ENCODE results near the gene DHX9.

DHX9 gene

GRCh38 chr1:182839209-182840066 lies at the start of gene DHX9:
Gene DHX9, plus strand, starts transcription at chr1:182839347. Its CDS starts 3,220 bp downstream, at chr1:182842567.
- peak; percentile 96 to 97 for DNase-seq (ENCODE audit: low read depth in 2 of 2)

GRCh38 chr1:182791281-182792179 lies 47.6 kb upstream of the DHX9 start:
- no peak for DNase-seq (ENCODE audit: low read depth in 2 of 2)

- no peak for DNase-seq (ENCODE audit: low read depth in 2 of 2)
Measured at GRCh38 chr1:182794091-182794490, 45.1 kb upstream of the DHX9 start.

- DNase-seq (ENCODE audit: low read depth in 2 of 2) = no peak
Measured at GRCh38 chr1:182794676-182795201, 44.4 kb upstream of the DHX9 start.

GRCh38 chr1:182795563-182796228 lies 43.5 kb upstream of the DHX9 start:
- no peak for DNase-seq (ENCODE audit: low read depth in 2 of 2)

GRCh38 chr1:182802006-182802803 lies 36.9 kb upstream of the DHX9 start:
- DNase-seq (ENCODE audit: low read depth in 2 of 2) = no peak

- no peak for DNase-seq (ENCODE audit: low read depth in 2 of 2)
Measured at GRCh38 chr1:182803846-182804245, 35.3 kb upstream of the DHX9 start.

- no peak for DNase-seq (ENCODE audit: low read depth in 2 of 2)
Measured at GRCh38 chr1:182806015-182806678, 33.0 kb upstream of the DHX9 start.

GRCh38 chr1:182807907-182808306 lies 31.2 kb upstream of the DHX9 start:
- DNase-seq (ENCODE audit: low read depth in 2 of 2) = no peak

GRCh38 chr1:182809414-182809957 lies 29.7 kb upstream of the DHX9 start:
- no peak for DNase-seq (ENCODE audit: low read depth in 2 of 2)

GRCh38 chr1:182811975-182812722 lies 27.0 kb upstream of the DHX9 start:
- no peak for DNase-seq (ENCODE audit: low read depth in 2 of 2)

- DNase-seq (ENCODE audit: low read depth in 2 of 2) = no peak
Measured at GRCh38 chr1:182816863-182817262, 22.3 kb upstream of the DHX9 start.

GRCh38 chr1:182817802-182818201 lies 21.3 kb upstream of the DHX9 start:
- DNase-seq (ENCODE audit: low read depth in 2 of 2) = no peak

- DNase-seq (ENCODE audit: low read depth in 2 of 2) = no peak
Measured at GRCh38 chr1:182823220-182823619, 15.9 kb upstream of the DHX9 start.

- no peak for DNase-seq (ENCODE audit: low read depth in 2 of 2)
Measured at GRCh38 chr1:182826892-182827291, 12.3 kb upstream of the DHX9 start.

GRCh38 chr1:182829285-182829932 lies 9.7 kb upstream of the DHX9 start:
- DNase-seq (ENCODE audit: low read depth in 2 of 2) = no peak

GRCh38 chr1:182833271-182833670 lies 5.9 kb upstream of the DHX9 start:
- no peak for DNase-seq (ENCODE audit: low read depth in 2 of 2)

GRCh38 chr1:182834326-182834725 lies 4.8 kb upstream of the DHX9 start:
- no peak for DNase-seq (ENCODE audit: low read depth in 2 of 2)

GRCh38 chr1:182835806-182836205 lies 3.3 kb upstream of the DHX9 start:
- no peak for DNase-seq (ENCODE audit: low read depth in 2 of 2)

Measured in stimulated activated CD4-positive, alpha-beta T cell treated with anti-CD3 and anti-CD28 coated beads, Interleukin-1b, Interleukin-23, amount 100 ng/mL, for 4 hours (primary cell).